ENCODE measurements around the gene RAC2.

DNA sequence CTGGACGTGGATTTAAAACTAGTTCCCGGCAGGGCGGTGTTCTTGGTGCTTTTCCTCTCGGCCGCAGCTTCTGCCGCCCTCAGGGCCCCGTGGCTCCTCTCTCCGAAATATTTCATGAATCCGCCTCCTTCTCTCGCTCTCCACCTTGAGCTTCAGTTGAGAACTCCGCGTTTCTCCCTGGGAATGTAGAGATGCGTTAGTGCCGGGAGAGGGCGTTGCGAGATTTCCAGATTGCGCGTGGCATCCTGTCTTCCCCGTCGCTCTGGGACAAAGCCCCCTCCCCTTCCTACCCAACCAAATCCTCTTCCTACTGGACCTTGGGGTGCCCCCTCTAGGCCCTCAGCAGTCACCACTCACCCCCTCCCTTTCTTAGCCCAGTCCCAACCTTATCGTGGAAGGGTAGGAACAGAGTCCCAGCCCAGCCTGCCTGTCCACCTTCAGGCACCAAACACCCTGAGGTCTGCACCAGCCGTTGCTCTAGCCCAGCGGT lies 15.5 kb upstream of the RAC2 start:
- TF ChIP-seq POLR2AphosphoS5 (IDR thresholded peaks at IDR 0.05), result no peak
- TF ChIP-seq CTCF (IDR thresholded peaks at IDR 0.05), result peak in 5 of 6 experiments; percentile 7 to 33 (median 29)
- TF ChIP-seq POLR2A (IDR thresholded peaks at IDR 0.05), result no peak
